ENCODE measurements around the gene ATP8A2. TPM values are rescaled to one million over a fixed set of nuclear protein-coding genes. Genes with fewer than 3 reads are reported as not detected.

Gene ATP8A2
- total RNA-seq, 3 donors from 2014 or later (not counting 1 experiment from before 2014, with no cell fraction given): 0.43 to 0.68 (median 0.59) TPM

DNA sequence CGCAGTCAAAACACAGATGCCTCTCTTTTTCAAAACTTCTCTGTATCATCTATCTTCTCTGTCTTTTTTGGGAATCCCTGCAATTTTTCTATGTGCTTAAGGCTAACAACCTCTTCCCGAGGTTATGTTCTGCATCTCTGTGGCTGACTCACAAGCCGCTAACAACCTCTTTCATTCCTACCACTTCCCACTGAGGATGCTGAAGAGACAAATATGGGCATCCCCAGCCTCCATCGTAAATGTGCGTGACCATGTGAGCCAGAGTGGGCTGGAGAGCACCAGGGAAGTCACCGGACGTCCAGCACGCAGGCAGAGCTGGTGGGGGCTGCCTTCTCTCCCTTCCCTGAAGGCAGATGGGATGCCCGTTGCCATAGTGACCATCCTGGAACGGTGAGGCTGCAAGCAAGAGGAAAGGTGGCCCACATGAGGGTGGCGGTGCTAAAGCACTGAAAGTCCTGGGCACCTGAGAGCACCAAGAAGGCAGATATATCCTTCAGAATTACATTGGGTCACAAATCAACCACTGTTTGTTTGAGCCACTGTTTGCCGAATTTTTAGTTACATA, 557.2 kb downstream of the ATP8A2 start:
- Histone ChIP-seq H3K27ac (ENCODE audit: low read length) (no peak overlapping the region), H3K36me3 (ENCODE audit: control insufficient read depth, insufficient read depth, low read length) (no peaks in the 10 kb centered on the region), H3K27me3 (ENCODE audit: control insufficient read depth, insufficient read depth, low read length) (no peaks in the 10 kb centered on the region), H3K4me3 (ENCODE audit: low read length) (no peak overlapping the region), H3K9me3 (ENCODE audit: control insufficient read depth, insufficient read depth, low read length) (no peaks in the 10 kb centered on the region), H3K4me1 (ENCODE audit: control insufficient read depth, insufficient read depth, low read length) (no peaks in the 10 kb centered on the region)
- H3K27me3 Mint-ChIP-seq (ENCODE audit: low read depth in 2 of 2): peaks cover 8 to 9% of the 10 kb centered on the region in 2 donors
- H3K36me3 Mint-ChIP-seq: no peaks in the 10 kb centered on the region
- no peak for TF ChIP-seq CTCF (IDR thresholded peaks at IDR 0.05)
- no peak overlapping the region for H3K27ac Mint-ChIP-seq
- ATAC-seq (no peak), DNase-seq (no peak)
- WGBS (ENCODE audit: insufficient coverage): 87% methylated on average over 12 of the region's 12 CpGs
- no peaks in the 10 kb centered on the region for H3K9me3 Mint-ChIP-seq
- no peak overlapping the region for H3K4me3 Mint-ChIP-seq
- intact Hi-C loops (cut with micrococcal nuclease): no loop called here
- H3K4me1 Mint-ChIP-seq: no peaks in the 10 kb centered on the region

- H3K4me3 ChIP-seq (ENCODE audit: low read length): no peak overlapping the region
- intact Hi-C loops (cut with micrococcal nuclease): no loop called here
- Mint-ChIP-seq H3K4me1 (no peaks in the 10 kb centered on the region), H3K27me3 (ENCODE audit: low read depth in 2 of 2) (peaks cover 8 to 13% of the 10 kb centered on the region in 2 donors), H3K9me3 (no peaks in the 10 kb centered on the region), H3K4me3 (no peak overlapping the region), H3K27ac (no peak overlapping the region), H3K36me3 (no peaks in the 10 kb centered on the region)
- no peaks in the 10 kb centered on the region for H3K27me3 ChIP-seq (ENCODE audit: control insufficient read depth, insufficient read depth, low read length)
- DNase-seq (no peak), ATAC-seq (no peak)
- 74% methylated on average over 7 of the region's 7 CpGs for WGBS (ENCODE audit: insufficient coverage)
- TF ChIP-seq CTCF (IDR thresholded peaks at IDR 0.05): no peak
- H3K4me1 ChIP-seq (ENCODE audit: control insufficient read depth, insufficient read depth, low read length): no peaks in the 10 kb centered on the region
- H3K9me3 ChIP-seq (ENCODE audit: control insufficient read depth, insufficient read depth, low read length): no peaks in the 10 kb centered on the region
- H3K27ac ChIP-seq (ENCODE audit: low read length): no peak overlapping the region
- no peaks in the 10 kb centered on the region for H3K36me3 ChIP-seq (ENCODE audit: control insufficient read depth, insufficient read depth, low read length)
These were observed 558.0 kb downstream of the ATP8A2 start for GRCh38 chr13:25929816-25930215.

DNA sequence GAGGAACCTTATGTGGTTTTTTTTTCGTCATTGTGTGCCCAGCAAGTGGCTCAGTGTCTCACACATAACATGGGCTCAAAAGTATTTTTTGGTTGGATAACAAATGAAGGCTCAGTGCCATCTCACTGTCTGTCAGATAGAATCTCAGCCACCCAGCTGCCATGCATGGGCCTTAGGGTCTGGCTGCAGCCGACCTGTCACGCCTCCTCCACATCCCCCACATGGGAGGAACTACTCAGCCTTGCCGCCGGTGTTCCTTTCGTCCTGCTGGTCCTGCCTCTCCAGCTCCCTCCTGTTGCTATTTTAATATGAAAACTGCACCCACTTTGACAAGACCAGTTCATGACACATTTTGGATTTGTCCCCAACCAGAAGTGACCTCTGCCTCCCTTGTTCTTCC, 558.9 kb downstream of the ATP8A2 start:
- Mint-ChIP-seq H3K36me3 (no peaks in the 10 kb centered on the region), H3K9me3 (no peaks in the 10 kb centered on the region), H3K4me1 (no peaks in the 10 kb centered on the region), H3K27me3 (ENCODE audit: low read depth in 2 of 2) (peaks cover 8 to 13% of the 10 kb centered on the region in 2 donors), H3K27ac (no peak overlapping the region), H3K4me3 (no peak overlapping the region)
- DNase-seq: no peak
- TF ChIP-seq CTCF (IDR thresholded peaks at IDR 0.05): no peak
- intact Hi-C loops (cut with micrococcal nuclease): no loop called here
- Histone ChIP-seq H3K36me3 (ENCODE audit: control insufficient read depth, insufficient read depth, low read length) (no peaks in the 10 kb centered on the region), H3K9me3 (ENCODE audit: control insufficient read depth, insufficient read depth, low read length) (no peaks in the 10 kb centered on the region), H3K27me3 (ENCODE audit: control insufficient read depth, insufficient read depth, low read length) (no peaks in the 10 kb centered on the region), H3K4me1 (ENCODE audit: control insufficient read depth, insufficient read depth, low read length) (no peaks in the 10 kb centered on the region), H3K27ac (ENCODE audit: low read length) (no peak overlapping the region), H3K4me3 (ENCODE audit: low read length) (no peak overlapping the region)
- WGBS (ENCODE audit: insufficient coverage): 68% methylated on average over 6 of the region's 6 CpGs
- no peak for ATAC-seq

DNA sequence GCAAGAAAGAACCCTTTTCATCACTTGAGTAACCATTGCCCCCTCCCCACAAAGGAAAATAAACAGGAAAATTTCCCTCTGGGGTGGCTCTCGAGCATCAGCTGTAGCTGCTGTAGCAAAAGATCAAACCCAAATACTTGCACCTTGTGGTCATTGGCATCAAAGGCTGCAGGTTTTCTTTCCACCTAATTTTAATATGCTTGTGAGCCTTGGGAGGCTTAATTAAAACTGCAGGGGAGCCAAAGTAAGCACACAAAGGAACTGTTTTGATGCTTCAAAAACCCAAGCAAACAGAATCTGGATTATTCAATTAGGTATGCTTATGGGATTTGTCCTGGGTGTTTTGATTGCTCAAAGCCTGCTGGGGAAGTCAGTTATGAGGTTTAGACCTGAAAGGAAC, 560.6 kb downstream of the ATP8A2 start:
- TF ChIP-seq CTCF (IDR thresholded peaks at IDR 0.05): no peak
- H3K36me3 Mint-ChIP-seq: no peaks in the 10 kb centered on the region
- no peak overlapping the region for H3K4me3 Mint-ChIP-seq
- no peaks in the 10 kb centered on the region for H3K9me3 Mint-ChIP-seq
- H3K27ac ChIP-seq (ENCODE audit: low read length): no peak overlapping the region
- 88% methylated on average over 1 of the region's 1 CpG for WGBS (ENCODE audit: insufficient coverage)
- H3K27me3 Mint-ChIP-seq (ENCODE audit: low read depth in 2 of 2): peaks cover 8 to 10% of the 10 kb centered on the region in 2 donors
- H3K4me3 ChIP-seq (ENCODE audit: low read length): no peak overlapping the region
- no peak for DNase-seq
- H3K27ac Mint-ChIP-seq: no peak overlapping the region
- no peaks in the 10 kb centered on the region for H3K9me3 ChIP-seq (ENCODE audit: control insufficient read depth, insufficient read depth, low read length)
- no peaks in the 10 kb centered on the region for H3K4me1 Mint-ChIP-seq
- no peak for ATAC-seq
- no peaks in the 10 kb centered on the region for H3K36me3 ChIP-seq (ENCODE audit: control insufficient read depth, insufficient read depth, low read length)
- intact Hi-C loops (cut with micrococcal nuclease): no loop called here
- no peaks in the 10 kb centered on the region for H3K27me3 ChIP-seq (ENCODE audit: control insufficient read depth, insufficient read depth, low read length)
- no peaks in the 10 kb centered on the region for H3K4me1 ChIP-seq (ENCODE audit: control insufficient read depth, insufficient read depth, low read length)

All from natural killer cell (primary cell).